Breast epithelium (tissue), 3 donors: ENCODE data around the gene TBX5.

ENCODE experiments used
- POLR2A ChIP-seq: fragments of 450-650 bp; IDR thresholded peaks from one replicate; pipeline ENCODE4 v1.6.1; 2016; ENCODE audit warnings: antibody characterized with exemption, mild to moderate bottlenecking, moderate library complexity
- POLR2AphosphoS5 ChIP-seq, 3 donors: sonication (generic); formaldehyde crosslinking; IDR thresholded peaks; one replicate each; pipeline ENCODE4 v1.6.1; 2017; ENCODE audit warnings: antibody characterized with exemption in 3 of 3
- TF ChIP-seq, protein P1 (sequence below), 3 donors: fragments of 450-650 bp; IDR thresholded peaks; one replicate each; pipeline ENCODE4 v1.5.1; 2016 to 2017; ENCODE audit warnings: antibody characterized with exemption in 3 of 3, mild to moderate bottlenecking in 3 of 3, moderate library complexity in 3 of 3

GRCh38 chr12:114445401-114446323 is 39.7 kb upstream of the TBX5 start:
- TF ChIP-seq, protein P1, sequence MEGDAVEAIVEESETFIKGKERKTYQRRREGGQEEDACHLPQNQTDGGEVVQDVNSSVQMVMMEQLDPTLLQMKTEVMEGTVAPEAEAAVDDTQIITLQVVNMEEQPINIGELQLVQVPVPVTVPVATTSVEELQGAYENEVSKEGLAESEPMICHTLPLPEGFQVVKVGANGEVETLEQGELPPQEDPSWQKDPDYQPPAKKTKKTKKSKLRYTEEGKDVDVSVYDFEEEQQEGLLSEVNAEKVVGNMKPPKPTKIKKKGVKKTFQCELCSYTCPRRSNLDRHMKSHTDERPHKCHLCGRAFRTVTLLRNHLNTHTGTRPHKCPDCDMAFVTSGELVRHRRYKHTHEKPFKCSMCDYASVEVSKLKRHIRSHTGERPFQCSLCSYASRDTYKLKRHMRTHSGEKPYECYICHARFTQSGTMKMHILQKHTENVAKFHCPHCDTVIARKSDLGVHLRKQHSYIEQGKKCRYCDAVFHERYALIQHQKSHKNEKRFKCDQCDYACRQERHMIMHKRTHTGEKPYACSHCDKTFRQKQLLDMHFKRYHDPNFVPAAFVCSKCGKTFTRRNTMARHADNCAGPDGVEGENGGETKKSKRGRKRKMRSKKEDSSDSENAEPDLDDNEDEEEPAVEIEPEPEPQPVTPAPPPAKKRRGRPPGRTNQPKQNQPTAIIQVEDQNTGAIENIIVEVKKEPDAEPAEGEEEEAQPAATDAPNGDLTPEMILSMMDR (IDR thresholded peaks at IDR 0.05) = no peak
- no peak for TF ChIP-seq POLR2A
- no peak for TF ChIP-seq POLR2AphosphoS5 (IDR thresholded peaks at IDR 0.05)
